K562 (cell line): Measurements from ENCODE around the gene KPRP. TPM values are rescaled to one million over a fixed set of nuclear protein-coding genes. Genes with fewer than 3 reads are reported as not detected.

Experiments
- ATAC-seq: fragments of 200-7000 bp; cut with Tn5 transposase; 3 replicates; pipeline ENCODE4 v1.9.1; 2020; ENCODE audit warnings: moderate library complexity
- BruUV-seq: library from RNA; stranded (reverse); fragments of 400-500 nt; replicated peaks from 2 replicates; lab custom pipeline; 2021; lab: Mats Ljungman, UMichigan
- CTCF ChIA-PET: fragments of 300-600 bp; formaldehyde crosslinking; extraction: SDS; loops from one replicate; lab custom pipeline; 2021; ENCODE audit warnings: low intra/inter-chr PET ratio; lab: Yijun Ruan, JAX
- POLR2A ChIA-PET: fragments of 300-600, 350-650 bp; sonication (Branson Sonifier 250); formaldehyde crosslinking; extraction: SDS; loops from one replicate; lab custom pipeline; 2021; ENCODE audit warnings: antibody characterized with exemption, inconsistent platforms; lab: Yijun Ruan, JAX
- DNase-seq, 4 experiments: peaks; one replicate each; pipeline versions ENCODE4 v3.0.0 to v3.0.0-alpha.2; 2011 to 2018; ENCODE audit warnings: low spot score in 3 of 4, mixed read lengths in 3 of 4; ENCODE audit errors: extremely low read depth in 1 of 4
- FAIRE-seq: peaks from 2 replicates; lab custom pipeline; 2011; peaks lifted over from hg19 to GRCh38; lab: Jason Lieb, UNC
- H2AFZ ChIP-seq: 2 replicates; pipeline ENCODE4 v1.6.0; 2011; ENCODE audit warnings: low read depth, low read length, control low read depth, inconsistent platforms
- H3K27ac ChIP-seq: fragments of 200-600 bp; 3 replicates; pipeline ENCODE4 v1.8.0; 2011; ENCODE audit warnings: low read depth, mild to moderate bottlenecking, control low read depth, inconsistent platforms, low read length, moderate library complexity, mixed read lengths; ENCODE audit errors: extremely low read depth
- H3K27me3 ChIP-seq, 2 experiments: fragments of 300-600 bp in 1 of 2; 2 replicates in 1 of 2; 3 replicates in 1 of 2; pipeline versions ENCODE4 v1.6.0 to v1.8.0; 2011; ENCODE audit warnings: inconsistent platforms in 2 of 2, low read length in 2 of 2, mild to moderate bottlenecking in 1 of 2, mixed read lengths in 1 of 2, moderate library complexity in 1 of 2; ENCODE audit not compliant: control insufficient read depth in 2 of 2, insufficient read depth in 2 of 2
- H3K36me3 ChIP-seq: fragments of 300-600 bp; 3 replicates; pipeline ENCODE4 v1.8.0; 2011; ENCODE audit warnings: mild to moderate bottlenecking, low read length, inconsistent platforms; ENCODE audit not compliant: control insufficient read depth, insufficient read depth
- H3K4me1 ChIP-seq, 2 experiments: fragments of 200-600 bp in 1 of 2; replicated peaks in 1 of 2; 2 replicates in 1 of 2; 3 replicates in 1 of 2; pipeline versions ENCODE4 v1.5.1 to v1.8.0; 2011; ENCODE audit warnings: inconsistent platforms in 2 of 2, low read length in 2 of 2, mild to moderate bottlenecking in 1 of 2, mixed read lengths in 1 of 2, moderate library complexity in 1 of 2; ENCODE audit not compliant: control insufficient read depth in 2 of 2, insufficient read depth in 2 of 2
- H3K4me2 ChIP-seq: 2 replicates; pipeline ENCODE4 v1.6.1; 2011; ENCODE audit warnings: low read length, control low read depth, inconsistent platforms, mixed read lengths; ENCODE audit not compliant: insufficient read depth
- H3K4me3 ChIP-seq: fragments of 200-600 bp; sonication (generic), shearing (Covaris generic); 2 replicates; pipeline ENCODE4 v1.5.1; 2016; ENCODE audit warnings: control low read depth, inconsistent platforms
- H3K79me2 ChIP-seq: fragments of 200-600 bp; 3 replicates; pipeline ENCODE4 v1.8.0; 2011; ENCODE audit warnings: low read length, inconsistent platforms; ENCODE audit not compliant: control insufficient read depth, insufficient read depth
- H3K9ac ChIP-seq, 2 experiments: 2 replicates each; pipeline versions ENCODE4 v1.6.0 to v1.6.1; 2011; ENCODE audit warnings: low read depth in 2 of 2, low read length in 2 of 2, control low read depth in 1 of 2, inconsistent platforms in 1 of 2, mild to moderate bottlenecking in 1 of 2, mixed read lengths in 1 of 2; ENCODE audit not compliant: insufficient read depth in 1 of 2
- H3K9me1 ChIP-seq: one replicate; pipeline ENCODE4 v1.6.0; 2011; ENCODE audit warnings: inconsistent platforms, mild to moderate bottlenecking, low read length, moderate library complexity; ENCODE audit not compliant: control insufficient read depth, insufficient read depth
- H3K9me3 ChIP-seq: replicated peaks from 2 replicates; pipeline ENCODE4 v1.5.1; 2011; ENCODE audit warnings: low read depth, low read length, inconsistent platforms; ENCODE audit not compliant: control insufficient read depth, insufficient read depth
- H4K20me1 ChIP-seq: replicated peaks from 2 replicates; pipeline ENCODE4 v1.6.1; 2011; ENCODE audit warnings: low read length, inconsistent platforms, mixed read lengths; ENCODE audit not compliant: control insufficient read depth, insufficient read depth
- CBX8 ChIP-seq: fragments of 200-600 bp; sonication (generic); IDR thresholded peaks from 2 replicates; pipeline ENCODE4 v1.6.1; 2012; ENCODE audit warnings: borderline replicate concordance, mixed run types, low read depth, mild to moderate bottlenecking, moderate library complexity, mixed read lengths, low read length, control low read depth, inconsistent platforms; ENCODE audit not compliant: poor library complexity, severe bottlenecking; ENCODE audit errors: extremely low read depth
- DPF2 ChIP-seq: fragments of 450-650 bp; IDR thresholded peaks from 2 replicates; pipeline ENCODE4 v1.6.1; 2016
- FOXK1 ChIP-seq: sonication (generic); formaldehyde crosslinking; IDR thresholded peaks from 2 replicates; pipeline ENCODE4 v1.8.0; 2022; ENCODE audit warnings: missing genetic modification reagents, mild to moderate bottlenecking, borderline replicate concordance
- KDM4B ChIP-seq, 2 experiments: fragments of 450-650 bp in 1 of 2; sonication (generic) in 1 of 2; IDR thresholded peaks; 2 replicates each; pipeline ENCODE4 v1.6.1; 2016 to 2017; ENCODE audit warnings: borderline replicate concordance in 2 of 2, antibody characterized with exemption in 1 of 2, low read depth in 1 of 2, mild to moderate bottlenecking in 1 of 2
- NCOA4 ChIP-seq: fragments of 450-650 bp; IDR thresholded peaks from 2 replicates; pipeline ENCODE4 v1.6.1; 2018; ENCODE audit warnings: mild to moderate bottlenecking; ENCODE audit not compliant: partially characterized antibody
- NR0B1 ChIP-seq: fragments of 450-650 bp; IDR thresholded peaks from one replicate; pipeline ENCODE4 v1.6.1; 2018; ENCODE audit warnings: mild to moderate bottlenecking, moderate library complexity; ENCODE audit not compliant: partially characterized antibody
- PTTG1 ChIP-seq: fragments of 450-650 bp; IDR thresholded peaks from 2 replicates; pipeline ENCODE4 v1.6.1; 2016; ENCODE audit warnings: low read depth, mild to moderate bottlenecking, missing genetic modification characterization, missing compliant biosample characterization
- RB1 ChIP-seq: fragments of 450-650 bp; IDR thresholded peaks from 2 replicates; pipeline ENCODE4 v1.6.1; 2017; ENCODE audit warnings: low read depth, mild to moderate bottlenecking
- ZBTB26 ChIP-seq: fragments of 450-650 bp; formaldehyde crosslinking; IDR thresholded peaks from 2 replicates; pipeline ENCODE4 v1.4.0; 2022; ENCODE audit warnings: missing genetic modification characterization
- ZNF318 ChIP-seq, 2 experiments: fragments of 450-650 bp; IDR thresholded peaks; 2 replicates each; pipeline ENCODE4 v1.6.1; 2016; ENCODE audit warnings: mild to moderate bottlenecking in 2 of 2, borderline replicate concordance in 1 of 2, low read depth in 1 of 2, moderate library complexity in 1 of 2
- WGBS: fragments of 100-300 bp; shearing (Covaris generic); methylation state at CpG from one replicate; pipeline ENCODE4 v1.1.6; 2016; ENCODE audit warnings: low coverage, mixed read lengths; ENCODE audit not compliant: insufficient coverage; ENCODE audit errors: missing lambda C conversion rate; 5-methylcytosine and 5-hydroxymethylcytosine counted together
- in situ Hi-C: fragments of 300-500 bp; cut with MboI; formaldehyde crosslinking; loops from 4 replicates; pipeline ENCODE4 v1.15.0; 2018; ENCODE audit warnings: inconsistent platforms, mixed read lengths
- intact Hi-C: fragments of 100-400 bp; cut with micrococcal nuclease; formaldehyde crosslinking; loops from 2 replicates; pipeline ENCODE4 v1.14.2; 2022
- polyA plus RNA-seq, 8 experiments: library from polyadenylated mRNA; depleted of rRNA in 4 of 8; stranded (reverse) in 5 of 8; unstranded in 3 of 8; fragments of >200 nt; fragmentation: Nextera tagmentation in 2 of 8; fragmentation: Illumina TruSeq in 1 of 8; extraction: Ambion mirVana in 2 of 8; extraction: Trizol in 1 of 8; gene quantifications; 2 replicates each; pipeline versions ENCODE4 v1.2.1 to v1.2.3, GENCODE V29; 2011 to 2014; ENCODE audit warnings: inconsistent platforms in 1 of 8, missing spikeins in 1 of 8
- total RNA-seq, 7 experiments: library from RNA; depleted of rRNA in 6 of 7; stranded (reverse); fragments of >200 nt in 6 of 7; fragmentation: Illumina TruSeq in 2 of 7; extraction: Trizol in 2 of 7; gene quantifications; 2 replicates each; pipeline versions ENCODE4 v1.2.1 to v1.2.3, GENCODE V29; 2011 to 2021; ENCODE audit warnings: low replicate concordance in 1 of 7

Gene KPRP
- total and polyA plus RNA-seq, 9 of the 15 experiments (the other 6 are each of a cell fraction or from before 2014, with no cell fraction given), result not detected

- in situ Hi-C loops, result no loop called here
- no peak for TF ChIP-seq PTTG1 (tag)
- no peak for TF ChIP-seq DPF2
- TF ChIP-seq KDM4B (IDR thresholded peaks at IDR 0.05; ENCODE audit: borderline replicate concordance in 2 of 2, low read depth in 1 of 2), result no peak
- no peak for TF ChIP-seq NCOA4
- TF ChIP-seq NR0B1, result no peak
- no peak for TF ChIP-seq CBX8
- no peak for TF ChIP-seq ZNF318 (IDR thresholded peaks at IDR 0.05; ENCODE audit: borderline replicate concordance in 1 of 2, low read depth in 1 of 2)
- no peak for TF ChIP-seq ZBTB26
- no peak for TF ChIP-seq RB1
- TF ChIP-seq FOXK1 (CRISPR knock-in tag), result no peak
- TF ChIP-seq, all 486 proteins: peak for 0
- 0% methylated on average over 3 of the region's 3 CpGs for WGBS
- Histone ChIP-seq H3K9ac (no peak within 1 kb of the TSS), H3K4me1 (no peaks in the 10 kb centered on the region), H3K4me3 (no peak within 1 kb of the TSS), H3K4me2 (no peak within 1 kb of the TSS), H3K9me3 (no peaks in the 10 kb centered on the region), H3K9me1 (no peaks in the 10 kb centered on the region), H3K79me2 (no peaks in the 10 kb centered on the region), H2AFZ (no peak within 1 kb of the TSS), H3K27me3 (no peaks in the 10 kb centered on the region), H3K27ac (no peak within 1 kb of the TSS), H4K20me1 (no peaks in the 10 kb centered on the region), H3K36me3 (no peaks in the 10 kb centered on the region)
- no TSS peak for BruUV-seq
- intact Hi-C loops, result no loop called here
- DNase-seq, result no peak
- FAIRE-seq, result no peak
- ChIA-PET POLR2A (interaction anchor here (1.0 kb wide), 1 partner anchor 119 kb away, joined by 3 read pairs; no protein-coding TSS in a partner anchor), CTCF (no interaction called here)
- no peak for ATAC-seq
Measured at GRCh38 chr1:152806576-152806975, 48.8 kb downstream of the KPRP start, which contains the start of gene LCE1C. Gene LCE1C, minus strand, starts transcription at chr1:152806651. Its CDS starts 1,173 bp downstream, at chr1:152805478.
